ENCODE results near the gene PLAU.
"Not testable (repeated sequence)": the region's sequence is repeated elsewhere in the genome, so short reads cannot be mapped to it uniquely, and the experiment has no call there.

PLAU gene

GRCh38 chr10:73955719-73956118 is 44.8 kb downstream of the PLAU start:
- DNase-seq: no peak

GRCh38 chr10:73956476-73957359 is 45.8 kb downstream of the PLAU start:
- no peak for DNase-seq

- DNase-seq: no peak
These were observed 48.7 kb downstream of the PLAU start for GRCh38 chr10:73959484-73960243.

GRCh38 chr10:73962386-73962785 is 51.5 kb downstream of the PLAU start:
- DNase-seq: no peak

GRCh38 chr10:73963533-73963932 is 52.6 kb downstream of the PLAU start:
- DNase-seq: not testable (repeated sequence)

- DNase-seq: no peak
These were observed 53.8 kb downstream of the PLAU start for GRCh38 chr10:73964743-73965142.

GRCh38 chr10:73965267-73965889 is 54.4 kb downstream of the PLAU start:
- DNase-seq: not testable (repeated sequence)

GRCh38 chr10:73965890-73966768 is 55.2 kb downstream of the PLAU start:
- DNase-seq: no peak

- DNase-seq: no peak
These were observed 56.1 kb downstream of the PLAU start for GRCh38 chr10:73967022-73967429.
